Heart right ventricle (tissue), 16 donors: Measurements from ENCODE around the gene BCAR3. TPM values are rescaled to one million over a fixed set of nuclear protein-coding genes. Genes with fewer than 3 reads are reported as not detected.

Experiments
- ATAC-seq, 8 donors: fragments of 200-7000 bp; cut with Tn5 transposase; one replicate each; pipeline ENCODE4 v1.9.1; 2020; ENCODE audit warnings: mild to moderate bottlenecking in 8 of 8, moderate library complexity in 8 of 8, moderate number of reproducible peaks in 1 of 8
- DNase-seq, 2 donors: peaks; one replicate each; pipeline ENCODE4 v3.0.0-alpha.2; 2020
- H3K27ac ChIP-seq, 10 donors: fragments of 200-600 bp; sonication (generic) in 2 of 10; one replicate each; pipeline versions ENCODE4 v1.5.0 to v1.8.0; 2020 to 2022; ENCODE audit warnings: mild to moderate bottlenecking in 3 of 10
- H3K27me3 ChIP-seq, 7 donors: fragments of 200-600 bp; one replicate each; pipeline ENCODE4 v1.8.0; 2021 to 2022; ENCODE audit warnings: mild to moderate bottlenecking in 2 of 7
- H3K36me3 ChIP-seq, 9 donors: fragments of 200-600 bp; sonication (generic) in 1 of 9; one replicate each; pipeline versions ENCODE4 v1.5.0 to v1.8.0; 2020 to 2022; ENCODE audit warnings: mild to moderate bottlenecking in 2 of 9
- H3K4me1 ChIP-seq, 9 donors: fragments of 200-600 bp; sonication (generic) in 1 of 9; one replicate each; pipeline versions ENCODE4 v1.5.0 to v1.8.0; 2020 to 2022; ENCODE audit warnings: mild to moderate bottlenecking in 4 of 9
- H3K4me3 ChIP-seq, 10 donors: fragments of 200-600 bp; sonication (generic) in 2 of 10; one replicate each; pipeline versions ENCODE4 v1.5.0 to v1.8.0; 2020 to 2022; ENCODE audit warnings: mild to moderate bottlenecking in 7 of 10, moderate library complexity in 2 of 10
- H3K9me3 ChIP-seq, 11 donors: fragments of 200-600 bp in 10 of 11; sonication (generic) in 2 of 11; one replicate each; pipeline versions ENCODE4 v1.5.0 to v1.8.0; 2013 to 2022; ENCODE audit warnings: mild to moderate bottlenecking in 2 of 11, control low read depth in 1 of 11, moderate library complexity in 1 of 11
- WGBS, 2 donors: extraction: QIAGEN DNeasy Blood & Tissue Kit; methylation state at CpG; one replicate each; pipeline ENCODE4 v1.1.7; 2013; ENCODE audit warnings: inconsistent platforms in 1 of 2; 5-methylcytosine and 5-hydroxymethylcytosine counted together
- intact Hi-C, 10 donors: fragments of 100-400 bp; cut with DNase I; formaldehyde crosslinking; loops; one replicate each; pipeline versions ENCODE4 v1.11.1 to v1.14.2; 2022
- polyA plus RNA-seq, 2 donors: library from polyadenylated mRNA; stranded (reverse); fragments of 200-250 nt; gene quantifications; one replicate each; pipeline ENCODE4 v1.2.3, GENCODE V29; 2013
- total RNA-seq, 10 donors: library from RNA; stranded (reverse); fragmentation: NEBNext Ultra II Directional in 3 of 10; extraction: Animal tissue kit (Norgen Biotek cat#: 25700) in 3 of 10; gene quantifications; one replicate each; pipeline versions ENCODE4 v1.2.1 to v1.2.4, GENCODE V29; 2021 to 2023
- TF ChIP-seq, protein P1 (sequence below), 9 donors: fragments of 200-600 bp; sonication (generic) in 2 of 9; IDR thresholded peaks; one replicate each; pipeline versions ENCODE4 v1.5.0 to v1.8.0; 2021 to 2022; ENCODE audit warnings: antibody characterized with exemption in 9 of 9, mild to moderate bottlenecking in 5 of 9, moderate library complexity in 1 of 9
- donor health status: Arrhythmogenic right ventricular cardiomyopathy.
- donor health status: ischemic (EF 13 %, LVEDD 7.1; RV severe dilation, severe dysfunction).
- donor health status: healthy with polysubstance abuse.
- donor health status: DM: no; HTN: yes; CAD: no.
- donor health status: DM: no; HTN: no; CAD: no.
- donor health status: ischemic (EF 25% LVEDD 6.9; RV normal size, moderate dysfunction).
- donor health status: ischemic (EF 25% LVEDD 5.7; RV mildly dilated, moderate dysfunction).
- donor health status: healthy.
- donor health status: DM: yes; HTN: yes; CAD: no.
- donor health status: Ischemic cardiomyopathy.
- donor health status: ischemic (EF 35%, LVEDD 5.7; RV mildly dilated, moderate dysfunction).
- donor health status: nonischemic (EF 11% LVEDD 7.7; RV severe dilation, severe dysfunction).
- donor health status: DM: yes; HTN: yes; CAD: no.
- donor health status: PGD.
- donor health status: ischemic (EF 29% LVEDD 5.4; RV normal size, mild dysfunction).
- donor health status: nonischemic (EF 23%, LVEDD 6.1; RV moderate dilation, normal function).

The BCAR3 gene
- total and polyA plus RNA-seq, 12 donors, result 6.6 to 36.0 (median 15.9) TPM

DNA sequence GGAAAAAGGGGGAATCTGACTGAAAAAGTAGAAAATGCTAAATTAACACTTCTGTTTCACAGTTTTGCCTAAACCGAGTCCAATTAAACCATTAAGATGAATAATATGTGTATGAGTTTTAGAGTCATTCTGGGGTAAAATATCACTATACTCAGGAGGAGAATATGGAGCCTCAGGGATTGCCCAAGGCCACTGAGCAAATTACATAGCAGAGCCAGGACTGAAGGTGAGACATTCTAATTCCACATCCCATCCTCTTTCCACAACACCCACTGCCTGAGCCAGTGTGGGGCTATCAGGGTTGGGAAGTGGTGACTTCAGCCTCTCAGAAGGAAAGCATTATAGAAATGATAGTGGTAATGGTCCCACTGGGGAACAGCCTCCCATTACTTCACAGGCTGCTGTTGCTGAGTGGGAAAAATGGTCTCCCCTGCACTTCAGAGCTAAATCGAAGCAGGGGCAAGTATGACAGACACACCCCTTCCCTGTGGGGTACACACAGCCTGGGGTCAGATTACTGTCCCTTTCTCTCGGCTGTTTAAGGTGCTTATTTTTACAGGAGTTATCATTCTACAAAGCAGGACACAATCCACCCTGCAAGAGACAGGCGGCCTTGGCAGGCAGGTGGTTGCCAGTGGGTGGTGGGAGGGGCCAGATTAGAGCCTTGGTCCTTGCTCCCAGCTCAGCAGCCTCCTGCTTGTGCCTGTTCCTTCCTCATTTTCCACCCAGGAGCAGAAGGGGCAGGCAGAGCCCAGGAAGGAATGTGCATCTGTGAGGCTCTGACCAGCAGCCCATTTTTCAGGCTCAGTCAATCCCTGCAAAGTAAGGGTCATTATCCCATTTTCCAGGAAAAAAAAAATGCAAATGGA is 9.5 kb upstream of the BCAR3 start:
- ATAC-seq, result no peak
- 78 to 95% methylated on average over 4 of the region's 4 CpGs for WGBS, 2 donors
- intact Hi-C loops, result no loop called here
- H3K4me1 ChIP-seq, result peaks cover 0 to 45% (median 4%) of the 10 kb centered on the region in 9 donors
- H3K4me3 ChIP-seq, result no peak overlapping the region
- no peak overlapping the region for H3K27ac ChIP-seq
- DNase-seq, result no peak
- H3K9me3 ChIP-seq, result no peaks in the 10 kb centered on the region
- TF ChIP-seq, protein P1, sequence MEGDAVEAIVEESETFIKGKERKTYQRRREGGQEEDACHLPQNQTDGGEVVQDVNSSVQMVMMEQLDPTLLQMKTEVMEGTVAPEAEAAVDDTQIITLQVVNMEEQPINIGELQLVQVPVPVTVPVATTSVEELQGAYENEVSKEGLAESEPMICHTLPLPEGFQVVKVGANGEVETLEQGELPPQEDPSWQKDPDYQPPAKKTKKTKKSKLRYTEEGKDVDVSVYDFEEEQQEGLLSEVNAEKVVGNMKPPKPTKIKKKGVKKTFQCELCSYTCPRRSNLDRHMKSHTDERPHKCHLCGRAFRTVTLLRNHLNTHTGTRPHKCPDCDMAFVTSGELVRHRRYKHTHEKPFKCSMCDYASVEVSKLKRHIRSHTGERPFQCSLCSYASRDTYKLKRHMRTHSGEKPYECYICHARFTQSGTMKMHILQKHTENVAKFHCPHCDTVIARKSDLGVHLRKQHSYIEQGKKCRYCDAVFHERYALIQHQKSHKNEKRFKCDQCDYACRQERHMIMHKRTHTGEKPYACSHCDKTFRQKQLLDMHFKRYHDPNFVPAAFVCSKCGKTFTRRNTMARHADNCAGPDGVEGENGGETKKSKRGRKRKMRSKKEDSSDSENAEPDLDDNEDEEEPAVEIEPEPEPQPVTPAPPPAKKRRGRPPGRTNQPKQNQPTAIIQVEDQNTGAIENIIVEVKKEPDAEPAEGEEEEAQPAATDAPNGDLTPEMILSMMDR (IDR thresholded peaks at IDR 0.05), result no peak
- H3K27me3 ChIP-seq, result no peaks in the 10 kb centered on the region
- no peaks in the 10 kb centered on the region for H3K36me3 ChIP-seq

DNA sequence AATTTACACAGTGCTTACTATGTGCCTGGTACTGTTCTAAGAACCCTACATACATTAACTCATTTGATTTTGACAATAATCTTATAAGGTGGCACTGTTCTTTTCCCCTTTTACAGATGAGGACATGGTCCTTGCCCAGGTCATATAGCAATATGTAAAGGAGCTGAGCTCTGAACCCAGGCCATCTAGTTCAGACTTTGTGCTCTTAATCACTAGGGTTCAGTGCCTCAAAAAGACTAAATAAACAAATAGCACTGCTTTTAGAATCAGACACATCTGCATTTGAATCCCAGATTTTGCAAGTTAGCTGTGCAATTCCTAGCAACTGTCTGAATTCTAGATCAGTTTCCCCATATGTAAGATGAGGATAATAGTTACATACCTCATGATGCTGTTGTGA is 8.7 kb upstream of the BCAR3 start:
- H3K36me3 ChIP-seq, result no peaks in the 10 kb centered on the region

DNA sequence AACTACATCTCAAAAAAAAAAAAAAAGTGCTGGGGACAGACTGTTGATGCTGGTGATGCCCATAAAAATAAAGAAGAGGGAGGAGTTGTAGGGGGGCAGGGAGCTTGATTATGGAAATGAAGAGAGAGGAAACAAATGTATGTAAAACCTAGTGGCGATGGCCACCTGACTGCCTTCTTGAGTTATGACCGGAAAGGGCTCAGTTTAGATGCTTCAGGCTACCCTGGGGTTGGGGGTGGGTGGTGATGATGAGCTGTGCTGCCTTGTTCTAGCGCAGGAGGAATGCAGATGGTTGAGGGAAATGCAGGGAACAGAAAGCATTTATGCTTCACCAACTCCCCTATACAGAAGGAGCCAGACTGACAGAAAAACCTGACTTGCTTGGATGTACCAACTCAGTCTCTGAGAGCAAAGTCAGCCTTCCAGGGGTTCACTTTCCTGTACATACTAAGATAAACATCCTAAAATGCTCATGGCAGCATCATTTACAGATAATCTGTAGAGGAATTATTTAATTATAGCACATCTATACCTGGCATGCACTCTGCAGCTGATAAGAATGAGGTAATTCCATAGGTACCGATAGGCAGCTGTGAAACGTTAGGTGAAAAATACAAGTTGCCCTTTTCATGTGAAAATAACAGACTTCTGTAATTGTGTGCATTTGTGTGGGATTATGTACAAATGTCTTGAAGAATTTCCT is 8.0 kb upstream of the BCAR3 start:
- intact Hi-C loops, result loop anchor here in 2 of 10 donors (10.0 kb wide), 1 partner anchor 55 kb away; no protein-coding TSS in a partner anchor
- TF ChIP-seq, protein P1 (IDR thresholded peaks at IDR 0.05), result no peak
- Histone ChIP-seq H3K27ac (no peak overlapping the region), H3K36me3 (no peaks in the 10 kb centered on the region), H3K9me3 (no peaks in the 10 kb centered on the region), H3K4me3 (no peak overlapping the region), H3K4me1 (peaks cover 0 to 39% (median 4%) of the 10 kb centered on the region in 9 donors), H3K27me3 (no peaks in the 10 kb centered on the region)
- no peak for DNase-seq
- 97% methylated on average over 5 of the region's 5 CpGs for WGBS, 2 donors
- ATAC-seq, result no peak

More for the DNA sequence above, 8.7 kb upstream of the BCAR3 start:
- intact Hi-C loops, result no loop called here
- Histone ChIP-seq H3K4me1 (peaks cover 0 to 43% (median 4%) of the 10 kb centered on the region in 9 donors), H3K9me3 (no peaks in the 10 kb centered on the region), H3K4me3 (no peak overlapping the region), H3K27me3 (no peaks in the 10 kb centered on the region), H3K27ac (no peak overlapping the region)
- DNase-seq (no peak), ATAC-seq (no peak)
- TF ChIP-seq, protein P1 (IDR thresholded peaks at IDR 0.05), result no peak

DNA sequence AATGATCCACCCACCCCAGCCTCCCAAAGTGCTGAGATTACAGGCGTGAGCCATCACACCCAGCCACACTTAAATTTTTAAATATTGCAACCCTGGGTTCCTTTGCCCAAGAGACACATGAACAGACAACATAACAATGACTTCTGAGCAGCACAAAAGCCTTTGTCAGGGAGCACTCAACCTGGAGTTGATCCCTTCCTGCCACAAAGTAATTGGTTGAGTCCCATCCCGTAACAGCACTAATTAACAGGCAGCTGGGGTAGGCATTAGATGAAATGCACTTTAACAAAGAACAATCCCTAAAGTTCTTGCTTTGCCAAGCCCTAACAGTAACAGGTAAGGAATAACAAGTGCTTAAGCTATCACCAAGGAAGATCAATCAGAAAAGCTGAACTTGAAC is 5.9 kb upstream of the BCAR3 start:
- ATAC-seq, result no peak
- Histone ChIP-seq H3K4me3 (no peak overlapping the region), H3K4me1 (peaks cover 0 to 19% (median under 1%) of the 10 kb centered on the region in 9 donors), H3K27me3 (peaks cover 0 to 1% (median 0%) of the 10 kb centered on the region in 7 donors), H3K9me3 (no peaks in the 10 kb centered on the region), H3K36me3 (no peaks in the 10 kb centered on the region), H3K27ac (no peak overlapping the region)
- TF ChIP-seq, protein P1 (IDR thresholded peaks at IDR 0.05), result no peak
- DNase-seq, result no peak
- WGBS, 2 donors, result 92 to 96% methylated on average over 2 of the region's 2 CpGs
- intact Hi-C loops, result loop anchor here in 2 of 10 donors (10.0 kb wide), 1 partner anchor 53 kb away; no protein-coding TSS in a partner anchor
